ENCODE data around the gene SEMG1.

- TF ChIP-seq CTCF (conservative IDR thresholded peaks at IDR 0.05; ENCODE audit: low read length) (no peak), EZH2phosphoT487 (IDR thresholded peaks at IDR 0.05; ENCODE audit: borderline replicate concordance) (no peak)
Observed at GRCh38 chr20:45230631-45231030, 23.8 kb downstream of the SEMG1 start.
